Esophagus muscularis mucosa (tissue), 4 donors: ENCODE measurements around the gene HSPB6. TPM values are rescaled to one million over a fixed set of nuclear protein-coding genes. Genes with fewer than 3 reads are reported as not detected.

Experiments
- DNase-seq: peaks from one replicate; pipeline ENCODE4 v3.0.0-alpha.2; 2017; ENCODE audit errors: extremely low spot score
- H3K27ac ChIP-seq, 4 donors: fragments of 200-600 bp; sonication (generic); replicated peaks in 1 of 4; 1 replicate in 3 of 4; 2 replicates in 1 of 4; pipeline ENCODE4 v1.5.1; 2016 to 2019; ENCODE audit warnings: mild to moderate bottlenecking in 1 of 4
- H3K27me3 ChIP-seq, 4 donors: fragments of 200-600 bp; sonication (generic); one replicate each; pipeline versions ENCODE4 v1.5.1 to v1.6.0; 2016 to 2019
- H3K36me3 ChIP-seq, 4 donors: fragments of 200-600 bp; sonication (generic); one replicate each; pipeline ENCODE4 v1.5.1; 2016 to 2019
- H3K4me1 ChIP-seq, 4 donors: fragments of 200-600 bp; sonication (generic); one replicate each; pipeline ENCODE4 v1.5.1; 2016 to 2019
- H3K4me3 ChIP-seq, 4 donors: fragments of 200-600 bp; sonication (generic); 1 replicate in 2 of 4; 2 replicates in 2 of 4; pipeline ENCODE4 v1.5.1; 2016 to 2019; ENCODE audit warnings: mild to moderate bottlenecking in 4 of 4, moderate library complexity in 1 of 4
- H3K9me3 ChIP-seq, 4 donors: fragments of 200-600 bp; sonication (generic); 1 replicate in 3 of 4; 2 replicates in 1 of 4; pipeline ENCODE4 v1.5.1; 2016 to 2019
- CTCF ChIP-seq, 3 experiments: fragments of 200-600 bp in 2 of 3; fragments of 450-650 bp in 1 of 3; sonication (generic) in 2 of 3; IDR thresholded peaks; one replicate each; pipeline ENCODE4 v1.5.1; 2017 to 2019; ENCODE audit warnings: antibody characterized with exemption in 3 of 3, mild to moderate bottlenecking in 2 of 3, moderate library complexity in 1 of 3
- EP300 ChIP-seq: sonication (generic); formaldehyde crosslinking; IDR thresholded peaks from one replicate; pipeline ENCODE4 v1.6.1; 2017; ENCODE audit warnings: antibody characterized with exemption
- POLR2A ChIP-seq: fragments of 450-650 bp; IDR thresholded peaks from one replicate; pipeline ENCODE4 v1.6.1; 2017; ENCODE audit warnings: antibody characterized with exemption, moderate library complexity, mild to moderate bottlenecking, low read depth
- POLR2AphosphoS5 ChIP-seq, 2 donors: sonication (generic); formaldehyde crosslinking; IDR thresholded peaks; one replicate each; pipeline ENCODE4 v1.6.1; 2017; ENCODE audit warnings: antibody characterized with exemption in 2 of 2
- whole genome bisulfite sequencing: methylation state at CpG from one replicate; pipeline ENCODE4 v1.1.5; 2018; 5-methylcytosine and 5-hydroxymethylcytosine counted together
- intact Hi-C: fragments of 100-400 bp; cut with DNase I; formaldehyde crosslinking; loops from one replicate; pipeline ENCODE4 v1.15.1; 2023
- total RNA-seq, 4 donors: library from RNA; depleted of rRNA; stranded (reverse); fragments of >200 nt; gene quantifications; one replicate each; pipeline versions ENCODE4 v1.1.0 to v1.2.1, GENCODE V29; 2016

HSPB6 gene
- total RNA-seq, 4 donors from 2014 or later = 64.4 to 146 (median 105) TPM

DNA sequence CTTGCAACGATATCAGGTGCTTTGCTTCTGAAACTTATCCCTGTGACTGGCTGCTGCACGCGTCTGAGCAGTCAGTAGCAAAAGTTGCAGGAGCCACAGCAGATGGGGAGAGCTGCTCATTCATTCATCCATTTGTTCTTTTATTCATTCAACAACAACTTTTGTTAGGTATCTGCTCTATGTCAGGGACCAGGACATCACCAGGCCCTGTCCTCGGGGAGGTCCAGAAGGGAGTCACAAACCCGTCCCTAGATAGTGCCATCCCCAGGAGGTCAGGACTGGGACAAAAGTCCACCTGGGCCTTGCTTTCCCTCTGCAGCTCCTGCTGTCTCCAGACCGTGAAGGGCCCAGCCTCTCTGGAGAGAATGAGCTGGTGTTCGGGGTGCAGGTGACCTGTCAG lies 21.1 kb upstream of the HSPB6 start:
- no peak for DNase-seq
- intact Hi-C loops = loop anchor here (10.0 kb wide), 1 partner anchor 107 kb away; no protein-coding TSS in a partner anchor
- no peak overlapping the region for H3K4me3 ChIP-seq
- H3K27me3 ChIP-seq = no peaks in the 10 kb centered on the region
- no peak for TF ChIP-seq POLR2AphosphoS5 (IDR thresholded peaks at IDR 0.05)
- TF ChIP-seq EP300 = no peak
- no peak for TF ChIP-seq POLR2A
- TF ChIP-seq CTCF (IDR thresholded peaks at IDR 0.05) = no peak
- no peak overlapping the region for H3K27ac ChIP-seq
- H3K4me1 ChIP-seq = peaks cover 14 to 28% (median 20%) of the 10 kb centered on the region in 4 donors
- H3K9me3 ChIP-seq = no peaks in the 10 kb centered on the region
- 88% methylated on average over 7 of the region's 7 CpGs for WGBS
- peaks cover 6 to 50% (median 38%) of the 10 kb centered on the region in 4 donors for H3K36me3 ChIP-seq

DNA sequence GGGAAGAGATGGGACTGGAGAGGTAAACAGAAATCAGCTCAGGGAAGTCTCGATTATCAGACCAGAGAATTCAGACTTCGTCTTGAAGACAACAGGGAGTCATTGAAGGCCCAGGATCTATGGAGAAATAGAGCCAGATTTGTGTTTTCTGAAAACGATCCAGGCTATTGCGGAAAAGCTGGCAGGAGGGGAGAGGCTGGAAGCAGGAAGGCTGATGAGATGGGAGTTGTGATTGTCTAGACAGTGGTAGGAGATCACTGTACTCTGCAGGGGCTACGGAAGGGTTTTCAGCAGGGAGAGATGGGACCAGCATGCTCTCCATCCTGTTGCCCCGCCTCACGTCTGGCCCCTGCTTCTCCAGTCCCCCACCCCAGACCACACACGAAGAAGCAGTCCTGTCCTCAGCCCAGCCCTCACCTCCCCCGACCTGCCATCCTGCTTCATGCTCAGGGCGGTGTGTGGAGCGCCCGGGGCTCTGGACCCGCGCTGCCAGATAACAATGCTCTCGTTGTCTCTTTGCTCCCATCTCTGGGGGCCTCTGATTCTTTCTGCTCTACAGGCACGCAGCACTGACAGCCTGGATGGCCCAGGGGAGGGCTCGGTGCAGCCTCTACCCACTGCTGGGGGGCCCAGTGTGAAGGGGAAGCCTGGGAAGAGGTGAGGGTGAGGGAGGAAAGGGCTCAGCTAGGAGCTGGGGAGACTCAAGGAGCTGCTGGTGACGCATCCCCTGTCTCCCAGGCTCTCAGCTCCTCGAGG lies 20.4 kb upstream of the HSPB6 start:
- no peak for DNase-seq
- Histone ChIP-seq H3K9me3 (no peaks in the 10 kb centered on the region), H3K4me1 (peaks cover 14 to 28% (median 20%) of the 10 kb centered on the region in 4 donors), H3K4me3 (no peak overlapping the region), H3K27me3 (no peaks in the 10 kb centered on the region), H3K36me3 (peaks cover 6 to 43% (median 33%) of the 10 kb centered on the region in 4 donors), H3K27ac (no peak overlapping the region)
- TF ChIP-seq POLR2A = no peak
- no peak for TF ChIP-seq CTCF (IDR thresholded peaks at IDR 0.05)
- no peak for TF ChIP-seq EP300
- no peak for TF ChIP-seq POLR2AphosphoS5 (IDR thresholded peaks at IDR 0.05)
- intact Hi-C loops = loop anchor here (10.0 kb wide), 1 partner anchor 108 kb away; no protein-coding TSS in a partner anchor
- WGBS = 75% methylated on average over 17 of the region's 19 CpGs

- peak overlapping the region in 1 of 4 donors; percentile 61 for H3K27ac ChIP-seq
- intact Hi-C loops = loop anchor here (10.0 kb wide), 1 partner anchor 109 kb away; no protein-coding TSS in a partner anchor
- no peak for DNase-seq
- H3K9me3 ChIP-seq = no peaks in the 10 kb centered on the region
- TF ChIP-seq POLR2A (no peak), CTCF (IDR thresholded peaks at IDR 0.05) (no peak), EP300 (no peak), POLR2AphosphoS5 (IDR thresholded peaks at IDR 0.05) (no peak)
- H3K4me3 ChIP-seq = peak overlapping the region; percentile 81 to 96 (median 90)
- H3K36me3 ChIP-seq = peaks cover 5 to 33% (median 25%) of the 10 kb centered on the region in 4 donors
- WGBS = 45% methylated on average over 12 of the region's 13 CpGs
- H3K27me3 ChIP-seq = no peaks in the 10 kb centered on the region
- peaks cover 14 to 28% (median 20%) of the 10 kb centered on the region in 4 donors for H3K4me1 ChIP-seq
Measured at GRCh38 chr19:35776102-35776788, 19.4 kb upstream of the HSPB6 start.

DNA sequence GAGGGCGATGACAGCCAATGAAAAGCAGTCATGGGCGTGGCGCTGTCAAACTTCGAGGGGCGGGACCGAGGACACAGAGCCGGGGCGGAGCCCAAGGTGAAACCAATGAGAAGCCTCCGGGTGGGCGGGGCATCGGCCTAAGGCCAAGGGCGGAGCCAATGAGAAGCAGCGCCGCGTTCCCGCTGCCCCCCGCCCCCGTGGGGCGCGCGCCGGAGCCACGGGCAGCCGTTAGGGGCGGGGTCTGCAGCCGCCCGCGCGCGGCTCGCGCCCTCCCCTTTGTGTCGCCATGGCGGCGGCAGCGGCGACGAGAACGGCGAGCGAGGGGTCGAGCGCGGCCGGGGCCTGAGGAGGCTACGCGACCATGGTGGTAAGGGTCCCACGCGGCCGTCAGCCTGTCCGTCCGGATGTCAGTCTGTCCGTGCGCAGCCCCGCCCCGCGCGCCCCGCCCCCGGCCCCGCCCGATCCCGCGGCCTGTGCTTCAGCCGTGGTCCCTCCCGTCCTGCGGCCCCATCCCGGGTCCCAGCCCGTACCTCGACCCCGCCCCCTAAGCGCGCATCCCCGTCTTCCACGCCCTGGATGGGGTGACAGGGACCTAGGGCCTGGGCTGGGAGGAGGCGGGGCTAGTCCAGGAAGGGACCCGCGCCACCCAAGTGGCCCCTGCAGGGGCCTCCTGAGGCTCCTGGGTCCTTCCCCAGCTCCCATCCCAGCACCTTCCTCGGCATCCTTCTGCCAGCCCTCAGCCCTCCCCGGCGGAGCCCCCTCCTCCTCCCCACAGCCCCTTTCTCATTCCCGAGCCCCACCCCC lies 18.7 kb upstream of the HSPB6 start, which contains the start of gene ARHGAP33:
Gene ARHGAP33, plus strand, starts transcription at position 267 of the 804 bp plus-strand sequence. Its CDS starts 95 bp downstream, at position 362.
- DNase-seq = peak; percentile 100
- Histone ChIP-seq H3K4me3 (peak within 1 kb of the TSS; percentile 81 to 96 (median 90)), H3K27ac (peak within 1 kb of the TSS; percentile 52 to 70 (median 62)), H3K27me3 (no peaks in the 10 kb centered on the region), H3K9me3 (no peaks in the 10 kb centered on the region), H3K36me3 (peaks cover 0 to 26% (median 19%) of the 10 kb centered on the region in 4 donors), H3K4me1 (peaks cover 14 to 28% (median 20%) of the 10 kb centered on the region in 4 donors)
- 1% methylated on average over 21 of the region's 82 CpGs for WGBS
- TF ChIP-seq POLR2AphosphoS5 (IDR thresholded peaks at IDR 0.05) = peak; percentile 33 to 34
- no peak for TF ChIP-seq POLR2A
- intact Hi-C loops = loop anchor here (10.0 kb wide), 1 partner anchor 109 kb away; no protein-coding TSS in a partner anchor
